Effector memory CD4-positive, alpha-beta T cell (primary cell): Measurements from ENCODE around the gene CHI3L1.

Experiments used
- DNase-seq, 3 donors: peaks; one replicate each; pipeline ENCODE4 v3.0.0-alpha.2; 2020
- H3K27ac ChIP-seq: 2 replicates; pipeline ENCODE4 v1.7.0; 2013; ENCODE audit warnings: mild to moderate bottlenecking, low read length, moderate library complexity; ENCODE audit not compliant: insufficient read depth, poor library complexity, severe bottlenecking
- H3K27me3 ChIP-seq: replicated peaks from 2 replicates; pipeline ENCODE4 v1.7.0; 2013; ENCODE audit warnings: mild to moderate bottlenecking, low read length; ENCODE audit not compliant: insufficient read depth, control insufficient read depth, poor library complexity, severe bottlenecking
- H3K36me3 ChIP-seq: 2 replicates; pipeline ENCODE4 v1.7.0; 2013; ENCODE audit warnings: mild to moderate bottlenecking, low read length, moderate library complexity; ENCODE audit not compliant: control insufficient read depth, insufficient read depth
- H3K4me1 ChIP-seq: 2 replicates; pipeline ENCODE4 v1.7.0; 2013; ENCODE audit warnings: low read length, mild to moderate bottlenecking; ENCODE audit not compliant: control insufficient read depth, insufficient read depth, poor library complexity, severe bottlenecking
- H3K4me3 ChIP-seq: 2 replicates; pipeline ENCODE4 v1.7.0; 2013; ENCODE audit warnings: low read length, low read depth, mild to moderate bottlenecking; ENCODE audit not compliant: insufficient read depth, poor library complexity, severe bottlenecking
- H3K9me3 ChIP-seq: 2 replicates; pipeline ENCODE4 v1.7.0; 2013; ENCODE audit warnings: mild to moderate bottlenecking, low read length, moderate library complexity; ENCODE audit not compliant: control insufficient read depth

CHI3L1 gene

GRCh38 chr1:203217668-203218067 is 31.2 kb upstream of the CHI3L1 start:
- H3K4me3 ChIP-seq: no peak overlapping the region
- no peaks in the 10 kb centered on the region for H3K9me3 ChIP-seq
- H3K27ac ChIP-seq: no peak overlapping the region
- DNase-seq: no peak
- no peaks in the 10 kb centered on the region for H3K4me1 ChIP-seq
- no peaks in the 10 kb centered on the region for H3K36me3 ChIP-seq
- no peaks in the 10 kb centered on the region for H3K27me3 ChIP-seq

GRCh38 chr1:203217139-203217655 is 30.7 kb upstream of the CHI3L1 start:
- Histone ChIP-seq H3K27me3 (no peaks in the 10 kb centered on the region), H3K4me3 (no peak overlapping the region), H3K4me1 (no peaks in the 10 kb centered on the region), H3K27ac (no peak overlapping the region), H3K9me3 (no peaks in the 10 kb centered on the region), H3K36me3 (no peaks in the 10 kb centered on the region)
- DNase-seq: no peak

- Histone ChIP-seq H3K9me3 (no peaks in the 10 kb centered on the region), H3K4me1 (no peaks in the 10 kb centered on the region), H3K4me3 (no peak overlapping the region), H3K36me3 (no peaks in the 10 kb centered on the region), H3K27ac (no peak overlapping the region), H3K27me3 (no peaks in the 10 kb centered on the region)
- peak in 2 of 3 donors; percentile 5 to 32 for DNase-seq
Measured at GRCh38 chr1:203216274-203217138, 30.0 kb upstream of the CHI3L1 start.

- no peak overlapping the region for H3K4me3 ChIP-seq
- no peaks in the 10 kb centered on the region for H3K4me1 ChIP-seq
- no peak for DNase-seq
- no peak overlapping the region for H3K27ac ChIP-seq
- no peaks in the 10 kb centered on the region for H3K36me3 ChIP-seq
- no peaks in the 10 kb centered on the region for H3K9me3 ChIP-seq
- no peaks in the 10 kb centered on the region for H3K27me3 ChIP-seq
Measured at GRCh38 chr1:203215573-203215972, 29.1 kb upstream of the CHI3L1 start.

- Histone ChIP-seq H3K4me3 (no peak overlapping the region), H3K4me1 (no peaks in the 10 kb centered on the region), H3K27ac (no peak overlapping the region), H3K9me3 (no peaks in the 10 kb centered on the region), H3K27me3 (no peaks in the 10 kb centered on the region), H3K36me3 (no peaks in the 10 kb centered on the region)
- no peak for DNase-seq
Measured at GRCh38 chr1:203214871-203215270, 28.4 kb upstream of the CHI3L1 start.

GRCh38 chr1:203213126-203213525 is 26.6 kb upstream of the CHI3L1 start:
- H3K27ac ChIP-seq: no peak overlapping the region
- no peaks in the 10 kb centered on the region for H3K27me3 ChIP-seq
- H3K36me3 ChIP-seq: no peaks in the 10 kb centered on the region
- no peaks in the 10 kb centered on the region for H3K4me1 ChIP-seq
- no peak for DNase-seq
- no peak overlapping the region for H3K4me3 ChIP-seq
- no peaks in the 10 kb centered on the region for H3K9me3 ChIP-seq

GRCh38 chr1:203211812-203212211 is 25.3 kb upstream of the CHI3L1 start:
- Histone ChIP-seq H3K9me3 (no peaks in the 10 kb centered on the region), H3K4me1 (no peaks in the 10 kb centered on the region), H3K27ac (no peak overlapping the region), H3K36me3 (no peaks in the 10 kb centered on the region), H3K4me3 (no peak overlapping the region), H3K27me3 (no peaks in the 10 kb centered on the region)
- no peak for DNase-seq

- H3K27ac ChIP-seq: no peak overlapping the region
- H3K36me3 ChIP-seq: no peaks in the 10 kb centered on the region
- H3K27me3 ChIP-seq: no peaks in the 10 kb centered on the region
- H3K4me1 ChIP-seq: no peaks in the 10 kb centered on the region
- H3K4me3 ChIP-seq: no peak overlapping the region
- no peak for DNase-seq
- no peaks in the 10 kb centered on the region for H3K9me3 ChIP-seq
Measured at GRCh38 chr1:203210988-203211387, 24.5 kb upstream of the CHI3L1 start.

- no peaks in the 10 kb centered on the region for H3K27me3 ChIP-seq
- no peak for DNase-seq
- no peaks in the 10 kb centered on the region for H3K36me3 ChIP-seq
- no peaks in the 10 kb centered on the region for H3K9me3 ChIP-seq
- no peak overlapping the region for H3K4me3 ChIP-seq
- H3K27ac ChIP-seq: no peak overlapping the region
- no peaks in the 10 kb centered on the region for H3K4me1 ChIP-seq
Measured at GRCh38 chr1:203210350-203210749, 23.8 kb upstream of the CHI3L1 start.

GRCh38 chr1:203208181-203208580 is 21.7 kb upstream of the CHI3L1 start:
- H3K4me1 ChIP-seq: no peaks in the 10 kb centered on the region
- H3K4me3 ChIP-seq: no peak overlapping the region
- H3K27me3 ChIP-seq: no peaks in the 10 kb centered on the region
- H3K36me3 ChIP-seq: no peaks in the 10 kb centered on the region
- H3K9me3 ChIP-seq: no peaks in the 10 kb centered on the region
- no peak overlapping the region for H3K27ac ChIP-seq
- no peak for DNase-seq
